Right renal pelvis (tissue), 4 donors: ENCODE data around the gene RUSF1. TPM values are rescaled to one million over a fixed set of nuclear protein-coding genes. Genes with fewer than 3 reads are reported as not detected.
"Not testable (repeated sequence)": the region's sequence is repeated elsewhere in the genome, so short reads cannot be mapped to it uniquely, and the experiment has no call there.

Source experiments
- DNase-seq, 4 donors: peaks; one replicate each; pipeline ENCODE4 v3.0.0-alpha.2; 2013; ENCODE audit warnings: low read depth in 4 of 4, low spot score in 3 of 4, missing footprints in 1 of 4
- polyA plus RNA-seq, 4 donors: library from polyadenylated mRNA; unstranded; fragments of 120-200 nt; gene quantifications; one replicate each; pipeline ENCODE4 v1.2.1, GENCODE V29; 2013; ENCODE audit not compliant: insufficient read length in 4 of 4

The RUSF1 gene
- polyA plus RNA-seq, 4 donors, result 71.6 to 95.0 (median 77.0) TPM

DNA sequence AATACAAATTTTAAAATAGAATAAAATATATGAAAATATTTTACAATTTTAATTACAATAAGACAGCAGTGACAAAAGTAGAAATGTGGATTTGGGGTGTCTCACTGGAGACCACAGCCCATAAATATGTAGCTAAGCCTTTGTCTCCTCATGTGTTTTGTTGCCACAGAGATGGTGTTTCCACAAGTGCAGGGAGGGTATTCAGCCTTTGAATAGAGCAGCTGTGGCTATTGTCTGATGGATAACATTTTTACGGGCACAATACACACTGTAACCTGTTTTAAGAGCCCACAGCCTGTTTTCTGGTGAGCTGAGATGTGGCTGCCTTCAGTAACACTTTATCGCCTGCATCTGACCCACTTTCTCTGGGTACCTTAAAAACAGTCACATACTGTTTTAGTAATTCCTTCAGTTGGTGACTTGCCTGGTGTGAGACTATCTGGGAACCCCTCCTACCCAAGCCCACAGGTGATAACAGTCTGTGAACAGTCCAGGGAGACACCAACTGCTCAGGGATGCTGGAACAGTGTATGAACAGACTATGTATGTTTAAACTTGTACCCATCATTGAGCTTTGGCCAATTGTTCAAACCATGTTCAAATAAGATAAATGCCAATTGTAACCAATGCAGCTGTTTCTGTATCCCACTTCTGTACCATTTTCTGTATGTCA lies 11.7 kb upstream of the RUSF1 start:
- DNase-seq, result no peak

- DNase-seq, result no peak
Observed at GRCh38 chr16:31517800-31518402, 9.7 kb upstream of the RUSF1 start.

- DNase-seq, result no peak
Observed at GRCh38 chr16:31513884-31514283, 5.7 kb upstream of the RUSF1 start.

GRCh38 chr16:31513126-31513525 lies 4.9 kb upstream of the RUSF1 start:
- no peak for DNase-seq

- no peak for DNase-seq
Observed at GRCh38 chr16:31508706-31509195, 560 bp upstream of the RUSF1 start.

DNA sequence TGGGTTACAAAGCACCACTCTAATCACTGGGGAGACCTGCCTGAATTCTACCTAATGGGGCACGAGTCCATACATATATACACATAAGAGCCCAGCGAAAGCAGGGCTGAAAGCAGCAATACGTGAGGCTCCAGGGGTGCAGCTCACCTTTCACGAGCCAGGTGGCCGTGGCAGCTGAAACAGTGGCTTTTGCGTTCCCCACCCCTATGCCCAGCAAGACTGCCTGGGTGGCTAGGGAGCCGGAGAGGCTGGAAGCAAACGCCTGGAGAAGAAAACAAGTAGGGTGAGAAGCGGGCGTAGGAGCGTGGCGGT lies 618 bp downstream of the RUSF1 start:
- no peak for DNase-seq

GRCh38 chr16:31505483-31505882 lies 2.7 kb downstream of the RUSF1 start:
- no peak for DNase-seq

DNA sequence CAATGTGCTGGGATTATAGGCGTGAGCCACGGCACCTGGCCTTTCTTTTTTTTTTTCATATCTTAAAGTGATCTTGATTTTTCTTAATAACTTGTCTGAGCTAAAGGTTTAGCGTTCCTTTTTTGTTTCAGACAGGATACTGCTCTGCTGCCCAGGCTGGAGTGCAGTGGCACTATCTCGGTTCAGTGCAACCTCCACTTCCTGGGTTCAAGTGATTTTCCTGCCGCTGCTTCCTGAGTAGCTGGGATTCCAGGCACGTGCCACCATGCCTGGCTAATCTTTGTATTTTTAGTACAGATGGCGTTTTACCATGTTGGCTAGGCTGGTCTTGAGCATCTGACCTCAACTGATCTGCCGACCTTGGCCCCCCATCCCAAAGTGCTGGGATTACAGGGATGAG lies 4.0 kb downstream of the RUSF1 start:
- DNase-seq, result no peak

- not testable (repeated sequence) for DNase-seq
Observed at GRCh38 chr16:31503555-31503954, 4.6 kb downstream of the RUSF1 start.

DNA sequence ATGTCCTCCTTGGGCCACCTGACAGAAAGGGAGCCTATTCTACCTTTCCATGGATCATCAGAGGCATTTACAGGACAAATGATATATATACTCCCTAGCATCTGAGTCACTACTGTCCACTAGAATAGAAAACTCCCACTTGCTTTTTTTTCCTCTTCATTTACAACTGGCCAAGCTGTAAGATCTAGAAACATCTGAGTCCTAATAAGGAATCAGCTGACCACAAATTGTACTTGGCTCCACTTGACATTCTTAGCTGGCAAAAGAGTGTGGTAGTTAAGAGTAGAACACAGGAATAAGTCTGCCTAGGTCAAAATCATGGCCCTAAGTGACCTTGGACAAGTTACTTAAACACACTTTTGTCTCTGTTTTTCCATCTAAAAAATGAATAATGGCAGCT lies 5.2 kb downstream of the RUSF1 start:
- DNase-seq, result no peak

DNA sequence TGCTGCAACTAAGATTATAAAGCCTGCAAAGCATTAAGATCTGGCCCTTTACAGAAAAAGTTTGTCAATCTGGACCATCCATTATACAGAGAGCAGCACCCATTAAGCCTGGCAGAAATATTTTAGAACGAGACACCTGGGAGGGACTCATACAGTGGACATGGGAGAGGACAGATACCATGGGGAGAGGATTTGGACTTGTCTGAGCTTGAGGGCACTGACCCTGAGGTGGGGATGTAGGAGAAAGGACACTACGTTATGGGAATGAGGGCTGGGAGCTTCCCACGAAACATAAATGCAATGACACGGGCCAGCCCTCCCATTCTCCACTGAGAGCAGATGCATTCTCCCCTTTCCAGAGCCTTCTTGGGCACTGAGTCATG lies 6.2 kb downstream of the RUSF1 start:
- no peak for DNase-seq

- DNase-seq, result no peak
Observed at GRCh38 chr16:31501226-31501965, 6.8 kb downstream of the RUSF1 start.

DNA sequence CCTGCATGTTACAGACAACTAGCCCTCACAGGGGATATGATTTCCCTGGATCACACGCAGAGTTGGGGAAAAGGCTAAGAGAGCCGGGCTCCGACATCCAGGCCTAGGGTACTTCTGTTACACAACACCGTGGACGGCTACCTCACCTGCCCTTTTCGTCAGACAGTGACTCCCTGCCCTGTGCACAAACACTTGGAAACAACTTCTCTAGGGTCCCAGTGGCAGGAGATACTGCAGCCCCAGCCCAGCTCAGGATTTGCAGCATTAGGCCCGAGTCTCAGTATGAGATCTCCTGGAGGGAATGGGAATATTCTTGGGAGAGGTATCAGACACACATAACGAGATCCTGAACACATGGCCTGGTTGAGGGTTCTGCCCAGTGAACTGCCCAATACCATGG lies 8.3 kb downstream of the RUSF1 start:
- no peak for DNase-seq

GRCh38 chr16:31498493-31498892 lies 9.7 kb downstream of the RUSF1 start:
- no peak for DNase-seq

GRCh38 chr16:31496670-31497069 lies 11.5 kb downstream of the RUSF1 start:
- DNase-seq, result no peak

DNA sequence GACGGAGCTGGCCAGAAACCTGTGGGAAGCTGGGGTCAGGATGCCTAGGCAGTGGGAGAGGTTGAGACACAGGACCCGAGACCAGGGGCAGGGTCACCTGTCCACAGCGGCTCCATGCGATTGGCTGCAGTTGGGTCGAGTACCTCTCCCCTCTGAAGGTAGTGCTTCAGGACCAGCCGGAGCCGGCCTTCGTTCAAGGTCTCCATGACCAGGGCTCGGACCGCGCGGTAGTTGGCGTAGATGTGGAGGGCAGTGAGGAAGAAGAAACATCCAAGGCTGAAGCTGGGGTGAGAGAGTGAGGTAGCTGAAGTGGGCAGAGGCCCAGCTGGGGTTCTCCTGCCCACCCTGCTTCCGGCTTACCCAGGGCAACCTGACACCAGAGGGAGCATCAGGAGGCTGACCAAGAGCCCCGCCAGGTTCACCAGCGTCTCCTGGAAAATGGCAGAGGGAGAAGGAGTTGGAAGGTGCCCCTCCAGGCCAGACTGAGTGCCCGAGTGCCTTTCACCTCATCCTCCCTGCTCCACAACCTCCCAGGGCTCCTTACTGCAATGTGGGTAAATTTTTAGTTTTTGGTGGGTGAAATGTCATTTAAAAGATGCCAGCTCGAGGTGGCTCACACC lies 14.6 kb downstream of the RUSF1 start:
- DNase-seq, result no peak

DNA sequence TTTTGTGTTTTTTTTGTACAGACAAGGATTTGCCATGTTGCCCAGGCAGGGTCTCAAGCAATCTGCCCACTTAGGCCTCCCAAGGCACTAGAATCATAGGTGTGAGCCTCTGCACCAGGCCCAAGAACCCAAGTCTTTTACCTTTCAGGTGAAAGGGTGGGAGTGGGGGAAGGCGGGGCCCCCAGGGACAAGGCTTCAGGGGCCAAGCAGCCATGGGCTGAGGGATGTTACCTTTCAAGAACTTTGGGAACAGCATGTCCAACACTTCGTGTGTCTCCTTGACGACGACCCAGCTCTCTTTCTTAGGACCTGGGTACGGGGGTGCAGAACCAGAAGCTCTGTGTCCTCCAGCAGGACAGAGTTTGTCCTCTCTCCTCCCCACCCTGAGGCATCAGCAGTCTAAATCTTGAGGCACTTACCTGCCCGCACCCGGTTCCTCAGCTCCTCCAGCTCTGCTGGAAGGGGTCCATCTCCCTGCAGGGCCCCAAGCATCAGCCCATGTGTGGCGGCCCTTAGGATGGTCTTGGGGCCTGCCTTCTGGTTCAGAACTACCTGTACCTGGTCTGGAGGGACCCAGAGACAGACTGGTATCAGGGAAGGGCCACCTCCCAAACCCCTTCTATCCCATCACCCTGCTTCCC lies 16.3 kb downstream of the RUSF1 start:
- DNase-seq, result no peak

DNA sequence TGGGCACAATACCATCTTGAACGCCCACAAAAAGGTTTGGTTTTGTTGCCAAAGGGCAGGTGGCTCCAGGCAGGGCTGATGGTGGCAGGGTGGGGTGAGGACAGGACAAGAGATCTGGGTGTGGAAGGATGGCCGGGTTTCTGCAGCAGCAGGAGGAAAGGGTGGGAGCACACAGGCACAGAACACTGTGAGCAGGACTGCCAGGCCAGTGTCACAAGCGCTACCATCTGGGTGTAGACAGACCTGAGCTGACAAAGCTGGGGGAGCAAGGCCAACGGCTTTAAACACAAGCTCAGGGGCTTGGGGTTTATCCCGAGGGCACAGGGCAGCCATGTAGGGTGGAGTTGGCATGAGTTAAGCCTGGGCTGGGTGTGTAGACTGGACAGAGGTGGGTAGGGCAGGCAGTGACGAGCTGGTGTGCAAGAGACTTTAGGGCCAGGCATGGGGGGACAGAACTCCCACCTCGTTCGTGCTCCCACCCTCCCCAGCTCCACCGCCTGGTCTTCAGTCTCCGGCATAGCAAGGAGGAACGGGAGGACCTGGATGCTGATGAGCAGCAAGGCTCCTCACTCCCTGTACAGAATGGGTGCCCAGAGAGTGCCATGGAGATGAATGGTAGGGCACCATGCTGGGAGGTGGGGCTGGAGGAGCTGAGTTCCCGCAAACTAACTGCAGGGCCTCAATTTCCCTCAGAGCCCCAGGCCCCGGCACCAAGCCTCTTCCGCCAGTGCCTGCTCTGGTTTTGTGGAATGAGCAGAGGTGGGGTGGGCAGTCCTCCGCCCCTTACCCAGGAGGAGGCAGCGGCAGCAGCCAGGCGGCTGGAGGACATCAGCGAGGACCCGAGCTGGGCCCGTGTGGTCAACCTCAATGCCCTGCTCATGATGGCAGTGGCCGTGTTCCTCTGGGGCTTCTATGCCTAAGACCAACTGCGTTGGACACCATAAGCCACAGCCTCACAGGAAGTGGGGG lies 18.3 kb downstream of the RUSF1 start:
- DNase-seq, result no peak

- DNase-seq, result no peak
Observed at GRCh38 chr16:31489298-31489564, 19.0 kb downstream of the RUSF1 start.
